NCI-H446 (cell line): ENCODE measurements around the gene CDK18.
A peak's percentile ranks its signal among the peaks of the same experiment; 100 is the strongest.
"Not testable (repeated sequence)": the region's sequence is repeated elsewhere in the genome, so short reads cannot be mapped to it uniquely, and the experiment has no call there.

Source experiments
- DNase-seq, 2 experiments: peaks; one replicate each; lab custom pipeline; 2025; lab: John Stamatoyannopoulos, UW

The CDK18 gene

DNA sequence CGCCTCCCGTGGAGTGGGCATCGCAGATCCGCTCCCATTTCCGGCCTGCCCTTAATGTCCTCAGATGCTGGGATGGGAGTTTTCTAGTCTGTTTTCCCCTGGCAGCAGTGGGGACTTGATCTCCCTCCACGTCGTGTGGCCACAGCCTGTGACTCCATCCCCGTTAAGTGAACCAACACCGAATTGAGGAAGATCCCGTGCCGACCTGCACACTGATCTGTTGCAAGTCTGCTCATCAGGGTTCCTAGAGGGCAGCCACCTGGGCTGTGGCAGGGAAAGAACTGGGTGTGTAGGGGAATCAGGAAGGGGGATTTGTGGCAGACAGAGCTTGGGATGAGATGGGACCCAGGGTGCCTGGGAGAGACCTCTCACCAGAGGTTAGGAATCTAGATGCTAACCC is 23.3 kb upstream of the CDK18 start:
- no peak for DNase-seq

DNA sequence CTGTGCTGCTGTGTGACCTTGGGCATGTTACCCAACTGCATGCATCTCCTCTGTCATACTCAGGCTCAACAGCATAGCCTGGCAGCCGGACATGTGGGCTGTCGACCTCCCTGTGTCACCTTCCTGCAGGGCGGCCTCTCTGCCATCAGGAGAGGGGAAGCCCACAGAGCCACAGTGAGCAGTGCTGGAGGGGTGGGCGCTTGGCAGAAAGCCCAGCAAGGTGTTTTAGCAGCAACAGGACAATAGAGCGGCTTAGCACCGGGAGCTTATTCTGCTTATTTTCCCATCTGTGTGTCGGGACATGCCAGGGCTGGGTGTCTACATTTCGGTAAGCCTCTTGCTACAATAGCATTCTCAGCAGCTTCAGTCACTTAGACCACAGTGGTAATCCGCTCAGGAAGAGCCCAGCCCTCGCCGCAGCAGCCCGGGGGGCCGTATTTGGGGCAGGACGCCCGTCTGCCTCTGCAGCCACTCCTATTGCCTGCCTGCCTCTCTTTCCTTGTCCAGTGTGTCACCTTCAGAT is 22.8 kb upstream of the CDK18 start:
- DNase-seq, result no peak

DNA sequence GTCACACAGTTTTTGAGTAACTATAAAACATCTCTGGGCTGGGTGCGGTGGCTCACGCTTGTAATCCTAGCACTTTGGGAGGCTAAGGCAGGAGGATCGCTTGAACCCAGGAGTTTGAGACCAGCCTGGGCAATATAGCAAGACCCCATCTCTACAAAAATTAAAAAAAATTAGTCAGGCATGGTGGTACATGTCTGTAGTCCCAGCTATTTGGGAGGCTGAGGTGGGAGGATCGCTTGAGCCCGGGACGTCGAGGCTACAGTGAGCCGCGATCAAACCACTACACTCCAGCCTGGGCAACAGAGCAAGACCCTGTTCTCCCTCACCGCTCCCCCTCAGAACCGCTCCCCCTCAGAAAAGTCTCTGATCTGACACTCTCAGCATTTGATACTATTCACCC is 21.9 kb upstream of the CDK18 start:
- not testable (repeated sequence) for DNase-seq

DNA sequence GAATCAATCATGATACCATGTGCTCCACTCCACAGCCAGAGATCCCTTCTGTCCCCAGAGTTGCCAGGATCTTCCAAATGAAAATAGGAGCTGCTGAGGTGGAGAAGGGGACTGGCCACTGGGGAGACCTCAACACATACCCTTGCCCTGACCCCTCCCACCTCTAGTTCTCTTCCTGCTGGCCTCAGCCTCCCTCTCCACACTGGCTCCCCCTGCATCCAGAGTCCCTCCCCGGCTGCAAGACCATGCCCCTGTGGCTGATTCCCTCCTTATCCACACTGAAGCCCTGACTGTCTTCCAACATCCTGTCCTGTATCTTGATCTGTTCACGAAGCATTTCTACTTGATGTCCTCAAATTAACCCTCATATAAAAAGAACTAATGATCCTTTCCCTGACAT is 21.1 kb upstream of the CDK18 start:
- no peak for DNase-seq

DNA sequence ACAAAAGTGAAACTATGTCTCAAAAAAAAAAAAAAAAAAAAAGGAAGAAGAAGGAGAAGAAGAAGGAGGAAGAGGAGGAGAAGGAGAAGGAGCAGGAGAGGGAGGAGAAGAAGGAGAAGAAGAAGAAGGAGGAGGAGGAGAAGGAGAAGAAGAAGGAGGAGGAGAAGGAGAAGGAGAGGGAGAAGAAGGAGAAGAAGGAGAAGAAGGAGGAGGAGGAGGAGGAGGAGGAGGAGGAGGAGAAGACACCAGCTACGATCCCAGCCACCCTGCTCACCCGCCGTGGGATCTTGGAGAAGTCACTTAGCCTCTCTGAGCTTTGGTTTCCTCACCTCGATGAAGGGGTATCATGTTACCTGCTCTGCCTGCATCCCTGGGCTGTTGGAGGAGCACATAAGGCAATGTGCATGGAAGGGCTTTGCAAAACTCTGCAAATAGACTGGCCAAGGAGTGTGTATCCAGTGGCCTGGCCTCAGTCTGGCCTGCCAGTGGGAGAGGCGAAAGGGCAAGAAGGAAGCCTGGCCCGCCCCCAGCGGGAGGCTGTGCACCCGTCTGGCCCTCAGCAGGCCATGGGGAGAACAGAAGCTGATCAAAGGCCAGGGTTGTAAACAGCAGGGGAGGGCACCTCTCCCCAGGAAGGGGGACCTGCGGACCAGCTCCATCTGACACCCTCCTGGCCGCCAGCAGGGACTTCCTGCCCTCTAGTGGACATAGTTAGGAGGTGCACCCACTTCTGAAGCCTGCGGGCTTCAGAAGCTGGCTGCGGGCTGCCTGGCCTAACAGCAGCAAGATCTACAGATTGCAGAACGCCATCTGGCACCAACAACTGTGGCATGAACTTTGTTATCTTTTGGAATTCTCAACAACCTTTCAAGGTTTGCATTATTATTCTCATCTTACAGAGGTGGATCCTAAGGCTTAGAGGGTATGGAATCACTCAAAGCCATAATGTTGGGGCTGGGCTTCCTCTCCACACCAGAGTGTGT is 19.2 kb upstream of the CDK18 start:
- DNase-seq, result peak; percentile 73 to 88

DNA sequence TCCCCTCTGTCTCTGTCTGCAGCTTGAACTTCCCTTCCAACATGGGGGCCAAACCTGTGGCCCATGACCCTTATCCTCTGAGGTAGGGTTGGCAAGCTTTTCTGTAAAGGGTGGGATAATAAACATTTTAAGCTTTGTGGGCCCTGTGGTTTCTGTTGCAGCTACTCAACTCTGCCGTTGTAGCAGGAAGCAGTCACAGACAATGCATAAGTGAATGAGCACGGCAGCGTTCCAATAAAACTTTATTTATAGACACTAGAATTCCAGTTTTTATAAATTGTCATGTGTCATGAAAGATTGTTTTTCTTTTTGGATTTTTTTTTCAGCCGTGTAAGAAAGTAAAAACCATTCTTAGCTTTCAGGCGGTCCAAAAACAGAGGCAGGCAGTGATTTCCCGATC is 18.2 kb upstream of the CDK18 start:
- DNase-seq, result no peak

DNA sequence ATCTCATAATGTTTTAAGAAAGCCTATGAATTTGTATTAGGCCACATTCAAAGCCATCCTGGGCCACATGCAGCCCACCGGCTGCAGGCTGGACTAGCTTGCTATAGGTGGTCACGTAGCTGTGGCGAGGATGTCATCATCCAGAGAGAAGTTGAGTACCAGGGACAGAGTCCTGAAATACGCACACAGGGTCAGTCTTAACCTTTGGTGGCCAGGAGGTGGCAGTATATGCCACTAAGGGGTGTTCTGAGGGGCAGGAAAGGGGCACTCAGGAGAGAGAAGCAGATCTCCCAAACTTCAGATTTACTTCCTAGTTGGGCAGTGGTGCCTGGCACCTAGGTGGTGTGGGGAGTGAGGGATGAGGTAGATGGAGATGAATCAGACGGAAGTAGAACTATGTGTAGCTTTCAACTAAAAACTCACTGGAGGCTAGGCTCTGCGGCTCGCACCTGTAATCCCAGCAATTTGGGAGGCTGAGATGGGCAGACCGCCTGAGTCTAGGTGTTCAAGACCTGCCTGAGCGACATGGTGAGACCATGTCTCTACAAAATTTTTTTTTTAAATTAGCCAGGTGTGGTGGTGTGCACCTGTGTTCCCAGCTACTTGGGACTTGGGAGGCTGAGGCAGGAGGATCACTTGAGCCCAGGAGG is 16.3 kb upstream of the CDK18 start:
- peak; percentile 74 to 82 for DNase-seq

DNA sequence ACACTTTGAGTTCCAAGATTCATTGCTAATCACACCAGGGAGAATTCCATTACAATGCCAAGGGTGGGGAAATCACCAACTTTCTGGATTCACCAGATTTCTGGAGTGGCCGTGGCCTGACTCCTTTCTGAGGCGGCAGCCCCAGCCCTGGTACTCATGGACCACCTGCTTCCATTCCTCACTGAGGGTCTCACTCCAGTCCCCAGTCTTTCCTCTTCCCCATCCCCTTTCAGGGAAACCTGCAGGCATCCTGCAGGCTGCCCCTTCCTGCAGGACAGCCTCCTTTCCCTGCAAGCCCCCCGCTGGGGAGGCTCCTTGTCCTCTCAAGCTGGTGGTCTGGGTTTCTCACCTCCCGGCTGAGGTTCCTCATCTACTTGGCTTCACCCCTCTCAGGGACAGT is 12.7 kb upstream of the CDK18 start:
- DNase-seq, result no peak

DNA sequence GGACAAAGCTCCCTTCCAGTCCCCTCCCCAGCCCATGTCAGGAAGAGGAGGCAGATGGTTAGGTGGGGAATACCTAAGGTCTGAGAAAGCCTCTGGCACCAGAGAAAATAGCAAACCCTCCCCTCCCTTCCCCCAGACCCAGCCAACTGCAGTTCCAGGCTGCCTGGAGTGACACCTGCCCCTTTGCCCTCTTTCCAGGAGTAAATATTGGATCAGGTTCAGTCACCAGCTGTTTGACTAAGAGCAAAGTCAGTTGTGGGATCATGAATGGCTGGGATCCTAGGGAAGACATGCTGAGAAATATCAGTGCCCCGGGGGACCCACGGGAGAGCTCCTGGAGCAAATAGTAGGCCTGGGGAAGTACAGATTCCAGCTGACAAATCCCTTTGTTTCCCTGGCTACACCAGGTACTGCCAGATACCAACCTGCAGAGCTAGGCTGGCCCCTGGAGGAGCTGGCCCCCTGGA is 12.2 kb upstream of the CDK18 start:
- peak in 1 of 2 experiments; percentile 81 for DNase-seq

DNA sequence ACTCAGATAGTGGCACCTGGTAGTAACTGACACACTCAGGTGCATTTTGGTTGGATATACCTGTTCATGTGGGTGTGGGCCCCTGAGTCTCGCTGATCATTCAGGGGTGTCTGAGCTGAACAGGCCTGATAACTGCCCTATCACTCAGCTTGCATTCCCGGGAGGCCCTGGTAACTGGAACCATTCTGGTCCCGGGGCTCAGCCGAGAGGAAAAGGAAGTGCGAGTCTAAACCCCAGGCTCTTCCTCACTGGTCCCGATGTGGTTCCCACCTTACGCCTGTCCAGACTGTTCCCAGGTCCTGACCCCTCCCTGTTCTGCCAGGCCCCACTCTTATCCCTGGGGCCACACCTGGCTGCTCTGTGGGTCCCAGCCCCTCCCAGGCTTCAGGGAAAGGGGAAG is 11.7 kb upstream of the CDK18 start:
- DNase-seq, result no peak

DNA sequence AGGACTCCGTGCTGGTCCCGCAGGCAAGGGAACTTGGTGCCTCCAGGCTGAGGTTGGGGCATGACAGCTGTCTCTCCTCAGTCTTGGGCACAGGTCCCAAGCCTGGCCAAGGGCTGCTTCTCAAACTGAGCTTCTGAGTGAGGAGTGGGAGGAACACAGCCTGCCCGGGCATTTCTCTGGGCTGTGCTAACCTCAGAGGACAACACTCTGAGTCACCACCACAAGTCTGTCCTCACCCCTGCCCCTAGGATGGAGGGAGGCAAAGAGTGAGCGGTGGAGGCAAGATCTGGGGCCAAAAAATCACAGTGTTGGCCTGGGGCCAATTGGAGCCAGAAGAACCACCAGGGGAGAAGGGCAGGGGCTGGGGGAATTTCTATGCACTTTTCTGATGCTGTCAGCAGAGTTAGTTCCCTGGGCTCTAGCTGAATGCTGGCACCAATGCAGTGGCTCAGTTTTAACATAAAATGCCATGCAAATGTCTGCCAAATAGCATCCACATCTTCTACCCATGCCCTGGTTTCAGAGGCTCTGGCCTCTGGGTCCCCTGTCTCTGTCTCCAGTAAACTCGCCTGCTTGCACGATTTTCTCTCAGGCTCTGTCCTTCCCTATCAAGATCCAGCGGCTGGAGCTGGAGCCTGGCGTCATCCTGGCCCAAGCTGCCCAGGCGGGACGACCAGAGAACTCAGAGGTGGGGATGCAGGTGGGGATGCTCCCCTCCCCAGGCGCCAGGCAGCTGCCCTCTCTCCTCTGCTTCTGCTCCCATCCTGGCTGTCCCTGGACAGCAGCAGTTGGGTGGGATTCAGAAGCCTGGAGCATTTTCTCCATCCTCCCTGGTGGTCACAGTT is 11.0 kb upstream of the CDK18 start:
- DNase-seq, result peak; percentile 96 to 97

DNA sequence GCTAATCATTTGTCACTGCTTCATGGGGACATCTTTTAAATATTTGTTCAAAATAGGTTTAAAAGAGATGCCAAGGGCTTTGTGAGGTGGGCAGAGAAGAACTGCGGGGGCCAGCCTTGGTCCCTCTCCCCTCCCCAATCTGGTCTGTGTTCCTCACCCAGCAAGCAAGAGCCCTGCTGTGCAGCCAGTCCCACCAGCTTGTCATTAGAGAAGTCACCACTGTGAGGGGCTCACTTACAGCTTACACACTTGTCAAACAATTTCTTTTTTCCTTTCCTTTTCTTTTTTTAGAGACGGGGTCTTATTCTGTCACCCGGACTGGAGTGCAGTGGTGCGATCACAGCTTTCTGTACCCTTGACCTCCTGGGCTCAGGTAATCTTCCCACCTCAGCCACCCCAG is 10.4 kb upstream of the CDK18 start:
- DNase-seq, result no peak

DNA sequence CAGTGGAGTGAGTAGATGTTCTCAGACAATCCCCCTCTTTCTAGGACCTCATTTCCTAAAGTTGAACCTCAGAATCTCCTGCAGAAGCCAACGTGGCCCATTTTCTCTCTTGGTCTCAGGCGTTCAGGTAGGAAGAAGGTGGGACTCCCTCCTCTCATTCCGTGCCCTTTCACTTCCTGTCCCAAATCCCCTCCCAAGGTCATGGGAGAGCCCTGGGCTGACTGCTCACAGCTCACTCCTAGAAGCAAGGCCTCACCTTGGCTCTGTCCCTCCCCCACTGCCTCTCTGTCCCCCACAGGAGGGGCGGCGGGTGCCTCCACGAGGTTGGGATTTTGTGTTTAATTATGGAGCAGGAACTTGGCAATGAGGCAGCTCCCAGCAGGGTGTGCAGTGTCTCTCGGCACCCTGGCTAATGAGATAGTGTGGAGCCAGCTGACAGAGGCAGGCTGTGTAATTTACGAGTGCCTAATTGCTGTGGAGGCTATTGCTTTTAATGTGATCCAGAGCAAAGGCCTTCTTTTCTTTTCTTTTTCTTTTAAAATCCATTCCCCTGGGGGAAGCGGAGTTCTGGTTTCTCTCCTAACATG is 9.1 kb upstream of the CDK18 start:
- DNase-seq, result peak; percentile 71 to 90

DNA sequence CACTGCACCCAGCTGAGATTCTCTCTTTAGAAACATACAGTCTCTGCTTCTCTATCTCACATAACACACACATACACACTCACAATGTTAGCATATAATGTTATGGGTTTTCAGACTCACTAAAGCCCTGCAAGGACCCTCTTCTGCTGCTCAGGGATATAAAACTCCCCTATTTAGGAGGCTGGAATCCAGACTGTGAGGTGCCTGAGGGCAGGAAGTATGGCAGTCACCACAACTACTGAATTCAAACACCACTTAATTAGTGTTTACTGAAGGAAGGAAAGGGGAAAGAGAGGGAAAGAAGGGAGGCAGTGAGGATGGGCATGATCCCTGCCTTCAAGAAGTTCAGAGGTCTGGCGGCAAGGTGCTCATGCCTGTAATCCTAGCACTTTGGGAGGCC is 7.8 kb upstream of the CDK18 start:
- no peak for DNase-seq

DNA sequence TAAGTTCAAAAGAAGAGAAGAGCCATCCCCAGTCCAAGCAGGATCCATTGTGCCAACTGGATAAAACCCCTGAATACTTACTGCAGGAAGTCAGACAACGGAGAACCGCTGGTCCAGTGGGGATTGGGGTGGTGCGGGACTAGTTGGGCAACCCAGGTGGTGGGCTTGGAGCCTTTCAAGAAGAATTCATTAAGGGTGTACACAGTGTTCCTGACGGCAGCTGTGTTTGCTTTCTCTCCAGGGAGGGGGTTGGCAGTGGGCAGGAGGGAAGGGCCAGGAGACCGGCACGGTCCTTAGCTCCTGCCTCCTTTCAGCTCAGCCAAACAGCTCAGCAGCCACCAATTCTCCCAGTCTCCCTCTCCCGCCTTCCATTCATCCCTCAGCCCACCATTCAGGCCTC is 7.1 kb upstream of the CDK18 start:
- DNase-seq, result peak; percentile 14 to 60

DNA sequence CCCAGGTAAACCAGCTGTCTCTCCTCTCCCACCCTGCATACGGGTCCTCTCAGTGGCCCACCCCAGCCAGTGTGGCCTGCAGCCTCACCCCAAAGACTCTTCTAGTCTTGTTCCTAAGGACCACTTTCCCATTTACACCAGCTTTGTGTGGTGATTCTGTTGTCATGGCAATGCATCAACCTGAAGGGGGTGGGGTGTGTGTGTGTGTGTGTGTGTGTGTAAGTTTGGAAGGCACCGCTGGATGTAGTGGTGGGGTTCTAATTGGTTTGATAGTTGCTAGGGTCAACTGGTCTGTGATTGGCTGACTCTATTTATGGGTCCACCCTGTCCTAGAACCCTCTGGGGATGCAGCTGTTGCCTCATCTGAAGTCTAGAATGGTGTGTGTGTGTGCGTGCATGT is 4.7 kb upstream of the CDK18 start:
- DNase-seq, result no peak

DNA sequence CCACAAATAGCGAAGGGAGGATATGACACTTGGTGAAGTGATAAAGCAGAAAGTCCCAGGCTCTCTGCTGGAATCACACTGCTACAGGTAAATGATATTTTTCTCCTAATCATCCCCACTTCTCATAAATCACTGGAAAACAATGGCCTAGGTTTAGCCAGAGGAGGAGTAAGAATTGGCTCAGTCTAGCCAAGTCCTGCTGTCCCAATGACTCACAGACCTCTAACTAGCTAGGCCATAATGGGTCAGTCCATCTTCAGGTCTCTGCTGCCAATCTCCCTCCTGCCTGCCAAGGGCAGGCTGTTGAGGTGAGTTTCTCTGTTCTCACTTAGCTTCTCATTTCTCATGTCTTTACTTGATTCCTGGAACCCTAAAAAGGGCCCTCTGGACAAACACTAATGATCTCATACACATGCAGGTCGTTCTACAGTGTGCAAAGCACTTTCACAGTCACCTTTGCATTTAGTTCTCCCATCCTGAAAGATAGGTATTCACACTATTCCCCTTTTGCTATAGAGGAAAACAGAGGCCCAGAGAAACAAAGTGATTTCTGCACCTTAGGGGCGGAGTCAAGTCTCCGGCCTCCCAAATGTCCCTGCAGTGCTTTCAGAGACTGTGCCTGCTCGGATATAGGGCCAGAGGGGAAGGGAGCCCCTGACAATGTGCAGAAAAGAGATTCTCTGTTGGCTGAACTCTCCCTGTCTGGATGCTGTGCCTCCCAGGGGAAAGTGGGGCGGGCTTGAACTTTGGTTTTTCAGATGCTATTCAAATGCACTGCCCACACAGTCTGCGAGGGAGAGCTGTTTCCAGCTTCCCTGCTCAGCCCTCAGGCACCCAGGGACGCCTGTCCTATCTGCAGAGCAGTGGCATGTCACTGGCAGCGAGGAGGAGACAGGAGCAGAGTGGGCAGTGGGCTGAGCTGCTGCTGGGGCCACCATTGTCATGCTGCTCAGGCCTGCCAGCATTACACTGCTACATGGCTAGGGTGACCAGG is 3.9 kb upstream of the CDK18 start:
- DNase-seq, result no peak

DNA sequence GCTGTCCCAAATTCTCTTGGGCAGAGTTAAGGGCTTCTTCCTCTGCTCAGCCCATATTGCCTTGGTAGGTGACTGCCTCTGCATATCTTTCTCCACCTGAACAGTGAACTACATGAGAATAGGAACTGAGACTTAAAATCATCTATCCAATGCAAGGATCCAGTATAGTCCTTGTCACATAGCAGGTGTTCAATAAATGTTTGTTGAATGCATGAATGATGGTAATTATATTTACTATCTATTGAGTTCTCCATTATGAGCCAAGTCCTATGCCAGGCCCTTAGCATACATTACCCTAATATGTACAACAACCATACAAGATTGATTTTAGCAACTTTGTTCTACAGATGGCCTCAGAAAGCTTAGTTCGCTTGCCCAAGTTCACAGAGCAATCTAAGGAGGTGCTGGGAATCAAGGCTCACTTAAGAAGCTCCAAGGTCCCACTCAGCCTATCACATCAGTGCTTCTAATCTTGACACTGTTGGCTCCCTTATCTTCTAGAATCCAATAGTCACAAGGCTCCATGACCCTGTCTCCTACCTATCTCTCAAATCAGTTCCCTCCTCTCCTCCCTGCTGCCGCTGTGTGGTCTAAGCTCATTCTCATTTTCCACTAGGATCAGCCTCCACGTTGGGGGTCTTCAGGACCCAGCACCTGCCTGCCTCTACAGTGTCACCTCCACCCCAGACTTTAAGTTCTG is 2.2 kb upstream of the CDK18 start:
- DNase-seq, result no peak

DNA sequence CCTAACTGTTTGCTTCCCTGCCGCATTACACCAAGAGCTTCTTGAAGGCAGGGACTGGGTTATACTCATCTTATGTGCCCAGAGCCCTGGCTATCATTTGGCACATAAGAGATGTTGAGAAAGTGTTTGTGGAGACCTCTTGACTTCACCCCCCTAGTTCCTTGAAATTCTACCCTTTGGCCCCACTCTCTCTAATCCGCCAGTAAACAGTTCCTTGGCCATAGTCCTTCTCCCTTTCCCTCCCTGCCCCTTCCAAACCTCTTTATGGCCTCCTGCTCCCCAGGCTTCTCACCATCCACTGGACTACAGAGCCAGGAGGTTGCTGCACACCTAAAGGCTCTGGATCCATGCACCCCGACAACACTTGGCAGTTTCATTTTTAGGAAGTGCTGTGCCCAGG is 1.5 kb upstream of the CDK18 start:
- DNase-seq, result no peak
